M059J (cell line): ENCODE data around the gene RBFOX2. TPM values are rescaled to one million over a fixed set of nuclear protein-coding genes. Genes with fewer than 3 reads are reported as not detected.
"Not testable (repeated sequence)": the region's sequence is repeated elsewhere in the genome, so short reads cannot be mapped to it uniquely, and the experiment has no call there.

Source experiments
- DNase-seq: peaks from one replicate; pipeline ENCODE4 v3.0.0-alpha.2; 2012; ENCODE audit warnings: low read depth
- total RNA-seq: library from RNA; depleted of rRNA; stranded (reverse); fragments of >200 nt; shearing (Covaris generic); gene quantifications from 2 replicates; pipeline ENCODE4 v1.2.3, GENCODE V29; 2014

Gene RBFOX2
- total RNA-seq, 1 experiment from 2014 or later = 78.5 TPM

- not testable (repeated sequence) for DNase-seq
Observed at GRCh38 chr22:35737886-35738285, 290.7 kb downstream of the RBFOX2 start.

GRCh38 chr22:35736701-35737100 lies 291.9 kb downstream of the RBFOX2 start:
- DNase-seq = no peak

GRCh38 chr22:35736166-35736565 lies 292.5 kb downstream of the RBFOX2 start:
- no peak for DNase-seq

- no peak for DNase-seq
Observed at GRCh38 chr22:35735542-35735941, 293.1 kb downstream of the RBFOX2 start.

GRCh38 chr22:35734517-35734827 lies 294.2 kb downstream of the RBFOX2 start:
- DNase-seq = no peak

GRCh38 chr22:35733791-35734516 lies 294.7 kb downstream of the RBFOX2 start:
- DNase-seq = no peak

- no peak for DNase-seq
Observed at GRCh38 chr22:35733036-35733435, 295.6 kb downstream of the RBFOX2 start.

- DNase-seq = no peak
Observed at GRCh38 chr22:35732116-35732515, 296.5 kb downstream of the RBFOX2 start.

GRCh38 chr22:35731321-35731720 lies 297.3 kb downstream of the RBFOX2 start:
- DNase-seq = no peak

GRCh38 chr22:35729309-35729698 lies 299.3 kb downstream of the RBFOX2 start:
- DNase-seq = no peak

GRCh38 chr22:35728639-35729308 lies 299.9 kb downstream of the RBFOX2 start:
- no peak for DNase-seq

GRCh38 chr22:35727436-35727835 lies 301.2 kb downstream of the RBFOX2 start:
- DNase-seq = no peak

GRCh38 chr22:35726933-35727332 lies 301.7 kb downstream of the RBFOX2 start:
- no peak for DNase-seq

GRCh38 chr22:35726398-35726797 lies 302.2 kb downstream of the RBFOX2 start:
- no peak for DNase-seq

GRCh38 chr22:35725521-35725920 lies 303.1 kb downstream of the RBFOX2 start:
- no peak for DNase-seq

- DNase-seq = no peak
Observed at GRCh38 chr22:35721960-35722359, 306.7 kb downstream of the RBFOX2 start.

- no peak for DNase-seq
Observed at GRCh38 chr22:35719212-35719875, 309.3 kb downstream of the RBFOX2 start.

GRCh38 chr22:35717572-35717971 lies 311.1 kb downstream of the RBFOX2 start, which contains the start of gene APOL5:
Gene APOL5 (plus strand): TSS chr22:35717872. CDS start chr22:35717872, 0 bp downstream.
- DNase-seq = no peak

GRCh38 chr22:35712672-35713071 lies 316.0 kb downstream of the RBFOX2 start:
- no peak for DNase-seq

- DNase-seq = no peak
Observed at GRCh38 chr22:35711336-35711735, 317.3 kb downstream of the RBFOX2 start.

GRCh38 chr22:35708917-35709316 lies 319.7 kb downstream of the RBFOX2 start:
- no peak for DNase-seq

- DNase-seq = no peak
Observed at GRCh38 chr22:35708453-35708852, 320.2 kb downstream of the RBFOX2 start.

GRCh38 chr22:35705141-35705540 lies 323.5 kb downstream of the RBFOX2 start:
- DNase-seq = peak; percentile 51
